ENCODE data around the gene TSPAN33. TPM values are rescaled to one million over a fixed set of nuclear protein-coding genes. Genes with fewer than 3 reads are reported as not detected.

TSPAN33 gene, protein sequence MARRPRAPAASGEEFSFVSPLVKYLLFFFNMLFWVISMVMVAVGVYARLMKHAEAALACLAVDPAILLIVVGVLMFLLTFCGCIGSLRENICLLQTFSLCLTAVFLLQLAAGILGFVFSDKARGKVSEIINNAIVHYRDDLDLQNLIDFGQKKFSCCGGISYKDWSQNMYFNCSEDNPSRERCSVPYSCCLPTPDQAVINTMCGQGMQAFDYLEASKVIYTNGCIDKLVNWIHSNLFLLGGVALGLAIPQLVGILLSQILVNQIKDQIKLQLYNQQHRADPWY
- total RNA-seq, result 0.09 and 1.2 TPM in 2 replicates

DNA sequence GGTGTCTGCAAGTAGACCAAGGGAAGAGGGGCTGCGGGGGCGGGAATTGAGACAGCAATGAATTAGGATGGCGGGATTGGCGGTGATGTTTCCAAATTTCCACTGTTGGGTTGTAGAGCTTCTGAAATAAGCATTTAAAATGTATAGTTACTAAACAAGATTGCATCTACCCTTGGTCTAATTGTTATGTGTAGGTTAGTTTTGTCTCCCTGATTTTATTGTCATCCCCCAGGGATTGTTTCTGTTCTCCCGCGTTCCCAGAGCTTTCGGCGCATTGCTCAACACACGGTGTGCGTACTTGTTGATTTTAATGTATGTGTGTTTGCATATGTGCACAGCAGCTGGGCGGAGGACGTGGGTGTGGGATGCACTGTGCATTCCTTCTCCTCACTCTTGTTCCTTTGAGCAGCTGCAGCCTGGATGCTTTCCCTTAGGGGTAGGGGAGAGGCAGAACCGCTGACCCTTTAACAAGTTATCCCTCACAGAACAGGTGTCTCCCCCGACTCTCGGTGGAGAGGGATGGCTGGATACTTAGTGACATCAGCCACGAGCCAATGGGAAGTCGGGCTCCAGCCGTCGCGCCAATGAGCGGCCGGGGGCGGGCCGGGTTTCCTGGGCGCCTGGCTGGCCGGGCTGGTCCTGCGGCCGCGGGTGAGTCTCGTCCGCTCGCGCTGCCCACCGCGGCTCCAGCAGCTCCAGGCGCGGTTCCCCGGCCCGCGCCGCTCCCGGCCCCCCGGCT, at the start of gene TSPAN33:
TSPAN33 (plus strand) TSS at position 613 of the 739 bp plus-strand sequence. CDS start 274 bp downstream, outside the sequence.

DNA sequence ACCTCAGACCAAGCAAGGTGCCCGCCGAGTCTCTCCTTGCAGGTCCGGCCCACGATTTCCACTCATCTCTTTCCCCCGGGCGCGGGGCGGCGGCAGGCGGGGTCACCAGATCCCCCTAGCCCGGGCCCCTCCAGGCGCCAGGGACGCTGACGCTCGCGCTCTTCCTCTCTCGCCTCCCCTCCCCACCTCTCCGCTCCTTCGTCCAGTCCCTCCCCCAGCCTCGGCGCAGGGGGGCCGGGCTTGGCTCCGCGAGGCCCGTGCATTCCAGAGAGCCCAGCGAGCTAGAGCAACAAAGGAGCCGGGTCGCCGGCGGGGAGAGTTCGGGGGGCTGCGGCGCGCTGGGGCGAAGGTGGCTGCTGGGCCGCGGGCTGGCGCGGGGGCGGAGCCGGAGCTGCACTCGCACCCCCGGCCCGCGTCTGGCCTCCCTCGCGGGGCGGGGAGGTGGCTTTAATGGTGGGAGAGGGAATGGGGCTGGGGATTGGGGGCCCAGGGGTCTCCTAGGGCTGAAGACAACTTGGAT, 43.9 kb downstream of the TSPAN33 start, which contains the start of gene SMO:
SMO (plus strand) TSS at position 262 of the 520 bp plus-strand sequence. CDS start 519 bp downstream, outside the sequence.

Other genes starting within 250 kb of the TSPAN33 start
- gene KCP, start 234.0 kb upstream of the TSPAN33 start, total RNA-seq, result 0.09 and 0.30 TPM in 2 replicates
- 0.14 TPM in 1 of 2 replicates, not detected in the other for gene IRF5, start 206.8 kb upstream of the TSPAN33 start, total RNA-seq
- gene TNPO3, start 89.6 kb upstream of the TSPAN33 start, total RNA-seq, result 76.0 and 77.8 TPM in 2 replicates
- gene SMO, start 43.9 kb downstream of the TSPAN33 start, total RNA-seq, result 20.0 and 28.8 TPM in 2 replicates
- gene AHCYL2, start 80.3 kb downstream of the TSPAN33 start, total RNA-seq, result 14.3 and 14.7 TPM in 2 replicates

Data from smooth muscle cell of the umbilical artery (primary cell).